ENCODE results near the gene YBX1.
"Not testable (repeated sequence)": the region's sequence is repeated elsewhere in the genome, so short reads cannot be mapped to it uniquely, and the experiment has no call there.

Gene YBX1

DNA sequence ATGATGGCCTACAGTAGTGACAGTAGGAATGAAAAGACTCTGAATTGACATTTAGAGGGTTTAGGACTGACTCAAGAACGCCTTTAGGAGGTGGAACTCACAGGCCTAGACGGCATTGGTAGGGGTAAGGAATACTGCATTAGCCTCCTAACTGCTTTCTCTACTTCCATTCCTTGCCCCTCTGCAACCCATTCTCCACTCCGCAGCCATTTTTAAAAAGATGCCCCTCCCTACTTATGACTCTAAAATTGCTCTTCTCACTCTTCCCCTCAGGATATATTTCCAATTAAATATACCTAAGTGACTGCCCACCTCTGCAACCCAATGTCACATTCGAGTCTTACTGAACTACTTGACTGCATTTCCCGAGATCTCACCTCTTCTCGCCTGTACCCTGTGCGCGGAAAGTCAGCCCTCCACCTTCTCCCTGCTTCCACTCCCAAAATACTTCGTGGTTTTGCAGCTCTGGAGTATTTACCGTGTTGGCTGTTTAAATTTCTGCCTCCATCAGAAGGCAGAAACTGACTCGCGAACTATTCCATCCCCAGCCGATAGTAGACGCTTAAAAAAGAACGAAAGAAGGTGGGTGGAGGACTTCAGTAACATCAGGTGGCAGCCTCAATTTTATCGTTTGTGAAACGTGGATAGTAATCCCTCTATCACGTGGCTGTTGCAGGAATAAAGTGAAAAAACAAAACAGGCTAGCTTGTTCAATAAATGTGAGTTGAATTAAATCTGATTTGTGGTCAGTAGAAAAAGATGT is 1.1 kb upstream of the YBX1 start:
- peaks cover 31% of the 10 kb centered on the region for H4K20me1 ChIP-seq (ENCODE audit: insufficient read depth)
- H3K4me2 ChIP-seq = peak overlapping the region; percentile 86
- peaks cover 30% of the 10 kb centered on the region for H3K4me1 ChIP-seq (ENCODE audit: low read depth, poor library complexity, severe bottlenecking)
- peak overlapping the region; percentile 91 for H3K27ac ChIP-seq
- H2AFZ ChIP-seq (ENCODE audit: low read depth) = peak overlapping the region; percentile 68
- H3K27me3 ChIP-seq (ENCODE audit: insufficient read depth, low read depth) = no peaks in the 10 kb centered on the region
- peaks cover 42% of the 10 kb centered on the region for H3K79me2 ChIP-seq (ENCODE audit: insufficient read depth, low read depth)
- no peak overlapping the region for H3K4me3 ChIP-seq (IDR thresholded peaks at IDR 0.05; ENCODE audit: insufficient read depth, low read depth, low read length)
- peak overlapping the region; percentile 97 for H3K9ac ChIP-seq
- TF ChIP-seq, protein P1, sequence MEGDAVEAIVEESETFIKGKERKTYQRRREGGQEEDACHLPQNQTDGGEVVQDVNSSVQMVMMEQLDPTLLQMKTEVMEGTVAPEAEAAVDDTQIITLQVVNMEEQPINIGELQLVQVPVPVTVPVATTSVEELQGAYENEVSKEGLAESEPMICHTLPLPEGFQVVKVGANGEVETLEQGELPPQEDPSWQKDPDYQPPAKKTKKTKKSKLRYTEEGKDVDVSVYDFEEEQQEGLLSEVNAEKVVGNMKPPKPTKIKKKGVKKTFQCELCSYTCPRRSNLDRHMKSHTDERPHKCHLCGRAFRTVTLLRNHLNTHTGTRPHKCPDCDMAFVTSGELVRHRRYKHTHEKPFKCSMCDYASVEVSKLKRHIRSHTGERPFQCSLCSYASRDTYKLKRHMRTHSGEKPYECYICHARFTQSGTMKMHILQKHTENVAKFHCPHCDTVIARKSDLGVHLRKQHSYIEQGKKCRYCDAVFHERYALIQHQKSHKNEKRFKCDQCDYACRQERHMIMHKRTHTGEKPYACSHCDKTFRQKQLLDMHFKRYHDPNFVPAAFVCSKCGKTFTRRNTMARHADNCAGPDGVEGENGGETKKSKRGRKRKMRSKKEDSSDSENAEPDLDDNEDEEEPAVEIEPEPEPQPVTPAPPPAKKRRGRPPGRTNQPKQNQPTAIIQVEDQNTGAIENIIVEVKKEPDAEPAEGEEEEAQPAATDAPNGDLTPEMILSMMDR (conservative IDR thresholded peaks at IDR 0.05; ENCODE audit: low read depth, low read length) = no peak
- H3K36me3 ChIP-seq (ENCODE audit: insufficient read depth) = peaks cover 14% of the 10 kb centered on the region; the same call in 1 of the 2 replicates

DNA sequence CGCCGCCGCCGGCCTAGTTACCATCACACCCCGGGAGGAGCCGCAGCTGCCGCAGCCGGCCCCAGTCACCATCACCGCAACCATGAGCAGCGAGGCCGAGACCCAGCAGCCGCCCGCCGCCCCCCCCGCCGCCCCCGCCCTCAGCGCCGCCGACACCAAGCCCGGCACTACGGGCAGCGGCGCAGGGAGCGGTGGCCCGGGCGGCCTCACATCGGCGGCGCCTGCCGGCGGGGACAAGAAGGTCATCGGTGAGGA is 193 bp downstream of the YBX1 start:
- H3K79me2 ChIP-seq (ENCODE audit: insufficient read depth, low read depth) = peaks cover 55% of the 10 kb centered on the region
- not testable (repeated sequence) for H3K27me3 ChIP-seq (ENCODE audit: insufficient read depth, low read depth); H3K4me2 ChIP-seq; H2AFZ ChIP-seq (ENCODE audit: low read depth); H3K4me3 ChIP-seq (IDR thresholded peaks at IDR 0.05; ENCODE audit: insufficient read depth, low read depth, low read length)
- peaks cover 14% of the 10 kb centered on the region; the same call in 1 of the 2 replicates for H3K36me3 ChIP-seq (ENCODE audit: insufficient read depth)
- H3K27ac ChIP-seq = peak overlapping the region; percentile 91; the same call in 1 of the 2 replicates
- peaks cover 41% of the 10 kb centered on the region for H3K4me1 ChIP-seq (ENCODE audit: low read depth, poor library complexity, severe bottlenecking)
- peaks cover 44% of the 10 kb centered on the region for H4K20me1 ChIP-seq (ENCODE audit: insufficient read depth)
- H3K9ac ChIP-seq = peak overlapping the region; percentile 97; the same call in 1 of the 2 replicates

DNA sequence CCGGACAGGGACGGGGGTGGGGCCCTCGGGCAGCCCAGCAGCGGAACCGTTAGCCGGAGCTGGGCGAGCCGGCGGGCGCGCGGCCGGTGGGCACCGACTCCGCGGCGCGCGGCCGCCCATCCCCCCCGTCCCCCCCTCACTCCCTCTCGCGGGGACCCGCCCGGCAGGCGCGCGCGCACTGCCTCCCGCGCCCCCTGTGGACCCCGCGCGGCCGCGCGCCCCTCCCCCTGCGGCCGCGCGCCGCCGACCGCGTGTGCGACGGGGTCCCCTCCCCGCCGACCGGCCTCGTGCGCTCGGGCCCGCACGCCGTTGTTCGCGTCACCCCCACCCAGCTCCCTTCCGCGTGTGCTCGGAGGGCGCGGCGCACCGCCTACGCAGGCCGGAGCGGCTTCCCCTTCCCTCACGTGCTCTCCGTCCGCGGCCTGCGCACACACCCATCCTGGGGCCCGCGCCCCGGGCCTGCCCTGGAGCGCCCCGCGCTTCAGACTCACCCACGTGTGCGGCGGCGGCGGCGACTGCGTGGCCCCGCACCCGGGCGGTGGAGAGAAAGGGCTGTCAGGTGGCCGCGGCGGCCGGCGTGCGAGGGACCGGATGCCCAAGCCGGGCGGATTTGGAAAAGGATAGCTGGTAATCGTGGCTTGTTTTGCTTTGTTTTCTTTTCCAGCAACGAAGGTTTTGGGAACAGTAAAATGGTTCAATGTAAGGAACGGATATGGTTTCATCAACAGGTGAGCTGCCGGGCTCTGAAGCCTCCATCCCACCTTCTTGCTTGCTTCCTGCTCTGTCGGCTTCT is 717 bp downstream of the YBX1 start:
- H3K9ac ChIP-seq = peak overlapping the region; percentile 97
- H3K27me3 ChIP-seq (ENCODE audit: insufficient read depth, low read depth) = no peaks in the 10 kb centered on the region
- peak overlapping the region; percentile 92 for H3K4me3 ChIP-seq (IDR thresholded peaks at IDR 0.05; ENCODE audit: insufficient read depth, low read depth, low read length)
- H3K27ac ChIP-seq = peak overlapping the region; percentile 91
- no peak overlapping the region for H2AFZ ChIP-seq (ENCODE audit: low read depth)
- TF ChIP-seq, protein P1 (conservative IDR thresholded peaks at IDR 0.05; ENCODE audit: low read depth, low read length) = no peak
- H3K4me1 ChIP-seq (ENCODE audit: low read depth, poor library complexity, severe bottlenecking) = peaks cover 46% of the 10 kb centered on the region
- H4K20me1 ChIP-seq (ENCODE audit: insufficient read depth) = peaks cover 49% of the 10 kb centered on the region
- peaks cover 14% of the 10 kb centered on the region; the same call in 1 of the 2 replicates for H3K36me3 ChIP-seq (ENCODE audit: insufficient read depth)
- peaks cover 60% of the 10 kb centered on the region for H3K79me2 ChIP-seq (ENCODE audit: insufficient read depth, low read depth)
- H3K4me2 ChIP-seq = peak overlapping the region; percentile 98

DNA sequence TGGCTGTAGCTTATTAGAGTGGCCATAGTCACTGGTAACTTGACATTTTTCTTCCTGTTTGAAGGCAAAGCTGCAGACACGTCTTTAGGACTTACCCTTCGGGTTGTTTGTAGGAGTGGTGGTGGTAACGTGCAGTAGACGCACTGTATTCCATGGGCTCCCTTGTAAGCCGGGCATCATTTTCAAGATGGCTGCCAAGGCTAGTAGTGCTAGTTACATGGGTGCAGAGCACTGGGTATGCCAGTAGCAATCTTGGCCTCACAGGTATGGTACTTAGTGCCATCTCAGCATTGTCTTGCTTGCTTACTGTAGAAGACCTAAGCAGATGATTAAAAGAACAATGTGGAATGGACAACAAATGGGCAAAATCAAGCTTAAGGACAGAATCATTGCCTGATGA is 1.9 kb downstream of the YBX1 start:
- H3K4me3 ChIP-seq (IDR thresholded peaks at IDR 0.05; ENCODE audit: insufficient read depth, low read depth, low read length) = peak overlapping the region; percentile 87
- H3K4me1 ChIP-seq (ENCODE audit: low read depth, poor library complexity, severe bottlenecking) = peaks cover 58% of the 10 kb centered on the region
- H3K79me2 ChIP-seq (ENCODE audit: insufficient read depth, low read depth) = peaks cover 72% of the 10 kb centered on the region
- peak overlapping the region; percentile 91; the same call in 1 of the 2 replicates for H3K27ac ChIP-seq
- H3K9ac ChIP-seq = peak overlapping the region; percentile 88; the same call in 1 of the 2 replicates
- peak overlapping the region; percentile 98 for H3K4me2 ChIP-seq
- H2AFZ ChIP-seq (ENCODE audit: low read depth) = no peak overlapping the region
- peaks cover 61% of the 10 kb centered on the region for H4K20me1 ChIP-seq (ENCODE audit: insufficient read depth)
- H3K27me3 ChIP-seq (ENCODE audit: insufficient read depth, low read depth) = no peaks in the 10 kb centered on the region
- TF ChIP-seq, protein P1 (conservative IDR thresholded peaks at IDR 0.05; ENCODE audit: low read depth, low read length) = no peak
- peaks cover 22% of the 10 kb centered on the region; the same call in 1 of the 2 replicates for H3K36me3 ChIP-seq (ENCODE audit: insufficient read depth)

Measured in KMS-11 (cell line).